IPS-NIHi7 (cell line): ENCODE data around the gene SMIM10L2A.
"Not testable (repeated sequence)": the region's sequence is repeated elsewhere in the genome, so short reads cannot be mapped to it uniquely, and the experiment has no call there.

Experiments used
- DNase-seq: peaks from one replicate; pipeline ENCODE4 v3.0.0; 2012; ENCODE audit warnings: mixed read lengths; ENCODE audit errors: extremely low spot score

Gene SMIM10L2A

DNA sequence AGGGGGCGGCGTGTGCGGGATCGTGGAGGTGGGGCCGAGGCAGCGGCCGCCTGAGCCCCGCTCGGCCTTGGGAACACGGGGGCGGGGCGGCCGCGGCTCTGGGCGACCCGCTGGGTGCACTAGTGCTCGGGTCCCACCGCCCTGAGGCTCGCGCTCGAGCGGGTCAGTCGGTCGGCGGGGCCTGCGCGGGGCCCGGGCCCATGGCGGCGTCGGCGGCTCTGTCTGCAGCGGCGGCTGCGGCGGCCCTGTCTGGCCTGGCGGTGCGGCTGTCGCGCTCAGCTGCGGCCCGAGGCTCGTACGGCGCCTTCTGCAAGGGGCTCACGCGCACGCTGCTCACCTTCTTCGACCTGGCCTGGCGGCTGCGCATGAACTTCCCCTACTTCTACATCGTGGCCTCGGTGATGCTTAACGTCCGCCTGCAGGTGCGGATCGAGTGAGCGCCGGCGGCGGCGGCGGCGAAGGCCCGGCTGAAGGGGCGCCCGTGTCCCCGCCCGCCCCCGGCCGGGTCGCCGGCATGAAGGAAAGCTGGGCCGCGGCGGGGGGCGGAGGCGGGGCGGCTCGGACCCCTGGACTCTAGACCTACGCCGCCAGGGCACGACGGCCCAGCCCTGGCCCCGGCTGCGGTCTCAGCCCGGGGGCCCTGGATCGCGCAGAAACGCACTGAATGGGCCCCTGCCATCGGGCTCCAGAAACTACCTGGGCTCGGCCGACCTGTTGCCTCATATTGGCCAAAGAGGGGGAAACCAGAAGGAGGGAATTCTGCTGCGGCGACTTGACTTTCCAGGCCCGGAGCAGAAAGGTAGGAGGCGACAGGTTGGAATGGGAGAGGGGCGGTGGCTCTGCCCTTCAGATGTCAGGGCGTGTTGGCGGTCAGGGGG lies at the start of gene SMIM10L2A:
SMIM10L2A (plus strand) TSS at position 13 of the 878 bp plus-strand sequence; CDS start at position 201, 188 bp downstream.
- no peak for DNase-seq

GRCh38 chrX:135373357-135373756 lies 48.4 kb upstream of the SMIM10L2A start:
- DNase-seq, result no peak

GRCh38 chrX:135382260-135382659 lies 39.5 kb upstream of the SMIM10L2A start:
- DNase-seq, result no peak

DNA sequence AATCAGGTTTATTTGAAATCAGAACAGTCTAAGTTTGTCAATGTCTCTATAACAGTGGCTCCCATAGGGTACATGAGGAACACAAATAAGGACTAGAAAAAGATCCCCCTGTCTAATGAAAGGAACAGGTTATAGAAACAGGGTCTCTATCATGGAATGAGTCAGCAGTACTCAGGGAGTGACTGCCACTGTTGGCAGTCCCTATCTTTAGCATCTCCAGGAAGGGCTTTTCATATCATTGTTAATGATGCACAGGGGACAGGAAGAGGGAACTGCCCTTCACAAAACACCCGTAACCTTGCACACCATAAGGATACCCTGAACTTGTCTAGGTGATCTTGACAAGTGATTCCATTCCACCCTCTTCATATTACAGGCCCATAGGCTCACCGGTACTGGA lies 38.5 kb upstream of the SMIM10L2A start:
- DNase-seq, result no peak

- DNase-seq, result no peak
Measured at GRCh38 chrX:135384161-135384836, 37.4 kb upstream of the SMIM10L2A start.

DNA sequence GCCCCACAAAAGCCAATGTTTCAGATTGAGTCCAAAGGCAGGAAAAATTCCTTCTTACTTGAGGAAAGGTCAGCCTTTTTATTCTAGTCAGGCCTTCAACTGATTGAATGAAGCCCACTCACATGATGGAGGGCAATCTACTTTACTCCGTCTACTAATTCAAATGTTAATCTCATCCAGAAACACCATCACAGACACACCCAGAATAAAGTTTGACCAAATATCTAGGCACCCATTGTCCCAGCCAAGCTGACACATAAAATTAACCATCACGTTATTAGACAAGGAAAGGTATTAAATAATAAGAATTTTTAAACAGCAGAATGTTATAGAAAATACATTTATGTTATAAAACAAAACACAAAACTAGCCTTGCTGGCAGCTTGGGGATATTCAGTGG lies 32.9 kb upstream of the SMIM10L2A start:
- DNase-seq, result no peak

DNA sequence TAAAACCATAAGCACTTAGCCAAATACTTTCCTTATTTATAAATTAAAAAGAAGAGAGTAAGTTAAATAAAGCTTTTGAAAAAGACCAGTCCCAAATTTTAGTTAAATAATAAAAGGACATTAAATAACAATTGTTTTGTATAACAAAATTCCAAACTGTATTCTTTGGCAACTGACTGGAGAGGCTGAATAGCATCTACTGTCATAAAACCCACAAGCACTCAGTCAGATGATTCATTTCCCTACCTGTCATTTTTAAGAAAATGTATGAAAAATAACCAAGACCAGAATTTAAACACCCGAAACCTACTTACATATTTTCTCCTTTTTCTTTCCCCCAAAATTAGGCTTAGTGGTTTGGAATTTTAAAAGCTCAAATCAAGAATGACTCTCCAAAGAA lies 32.5 kb upstream of the SMIM10L2A start:
- no peak for DNase-seq

DNA sequence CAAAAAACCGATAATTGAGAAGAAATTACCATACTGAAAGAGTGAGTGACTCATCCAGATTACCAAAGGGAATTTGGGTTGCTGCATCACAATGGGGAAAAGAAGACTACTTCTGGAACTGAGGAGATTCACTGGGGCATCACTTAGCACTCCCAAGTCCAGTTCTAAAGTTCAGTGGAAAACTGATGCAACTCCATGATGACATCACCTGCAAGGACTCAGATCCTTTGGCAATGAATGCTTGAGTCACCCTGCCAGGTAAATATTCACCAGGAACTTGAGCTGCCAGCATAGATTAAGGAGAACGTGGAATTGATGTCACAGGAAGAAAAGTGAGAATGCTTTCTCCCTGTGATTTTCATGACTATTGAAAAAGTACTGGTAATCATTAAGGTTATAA lies 32.0 kb upstream of the SMIM10L2A start:
- DNase-seq, result peak; percentile 18

- no peak for DNase-seq
Measured at GRCh38 chrX:135391734-135392133, 30.0 kb upstream of the SMIM10L2A start.

DNA sequence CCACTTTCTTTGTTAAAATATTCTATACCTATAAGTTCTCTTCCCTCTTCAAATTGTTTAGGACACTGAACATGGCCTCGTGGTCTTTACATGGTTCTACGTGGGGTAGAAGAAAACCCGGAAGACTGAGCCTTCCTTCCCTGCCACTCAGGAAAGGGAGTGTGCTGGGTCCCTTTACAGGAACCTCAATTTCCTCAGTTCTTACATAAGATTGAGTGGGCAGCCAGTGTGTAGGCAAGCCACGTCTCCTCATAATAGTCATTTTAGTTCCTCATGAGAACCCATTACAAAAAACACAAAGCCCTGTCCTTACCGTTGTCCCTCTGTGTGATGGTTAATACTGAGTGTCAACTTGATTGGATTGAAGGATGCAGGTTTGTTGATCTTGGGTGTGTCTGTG lies 28.7 kb upstream of the SMIM10L2A start:
- no peak for DNase-seq

GRCh38 chrX:135395064-135395463 lies 26.7 kb upstream of the SMIM10L2A start:
- DNase-seq, result no peak

GRCh38 chrX:135396109-135396508 lies 25.6 kb upstream of the SMIM10L2A start:
- DNase-seq, result no peak

DNA sequence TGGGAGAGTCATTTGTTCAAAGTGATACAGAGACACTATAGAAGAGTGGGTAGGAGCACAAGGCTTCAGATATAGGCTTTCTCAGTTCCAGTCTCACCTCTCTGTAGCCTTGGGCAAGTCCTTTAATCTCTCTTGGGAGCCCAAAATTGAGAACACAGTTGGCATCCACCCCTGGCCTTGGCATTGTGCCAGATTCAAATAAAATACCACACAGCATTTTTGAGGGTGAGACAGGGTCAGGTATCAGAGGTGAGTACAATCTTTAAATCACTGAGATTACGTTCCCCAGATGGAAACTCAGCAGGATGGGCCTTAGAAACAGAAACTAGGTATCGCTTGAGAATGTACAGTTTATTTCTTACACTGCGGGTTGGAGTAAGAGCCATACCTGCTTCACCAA lies 25.2 kb upstream of the SMIM10L2A start:
- no peak for DNase-seq

DNA sequence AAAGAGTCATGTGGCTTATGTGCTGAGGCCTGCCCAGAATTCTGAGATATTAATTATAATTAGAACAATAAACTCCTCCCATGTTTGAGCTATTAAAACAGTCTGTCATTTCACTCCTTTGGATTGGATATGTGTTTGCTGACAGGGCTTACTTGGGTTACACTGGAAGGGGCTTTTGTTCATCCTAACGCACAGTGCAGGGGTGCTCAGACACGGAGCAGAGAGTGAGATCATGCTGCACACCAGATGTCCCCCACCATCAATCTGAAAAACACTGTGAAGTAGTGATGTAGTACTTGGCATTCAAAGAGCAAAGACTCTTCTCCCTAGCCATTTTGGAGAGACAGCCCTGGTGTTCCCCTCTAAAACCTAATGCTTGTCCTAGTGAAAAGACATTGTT lies 24.1 kb upstream of the SMIM10L2A start:
- no peak for DNase-seq

DNA sequence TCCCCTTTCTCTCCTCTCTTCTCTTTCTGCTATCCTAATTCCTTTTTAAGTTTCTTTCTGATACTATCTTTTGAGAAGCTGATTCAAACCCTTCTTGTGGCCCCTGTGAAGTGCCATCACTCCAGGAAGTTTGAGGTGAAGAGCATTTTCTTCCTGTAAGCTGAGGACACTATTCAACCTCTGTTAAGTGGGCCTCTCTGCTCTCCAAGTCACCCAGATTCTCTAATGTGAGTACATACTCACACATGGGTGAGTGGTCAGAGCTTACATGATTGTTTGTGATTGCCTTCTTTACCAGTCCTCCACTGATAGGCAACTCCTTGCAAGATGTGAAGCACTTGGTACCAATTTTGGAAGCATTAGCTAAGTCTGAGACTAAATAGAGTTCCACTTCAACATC lies 18.4 kb upstream of the SMIM10L2A start:
- DNase-seq, result no peak

DNA sequence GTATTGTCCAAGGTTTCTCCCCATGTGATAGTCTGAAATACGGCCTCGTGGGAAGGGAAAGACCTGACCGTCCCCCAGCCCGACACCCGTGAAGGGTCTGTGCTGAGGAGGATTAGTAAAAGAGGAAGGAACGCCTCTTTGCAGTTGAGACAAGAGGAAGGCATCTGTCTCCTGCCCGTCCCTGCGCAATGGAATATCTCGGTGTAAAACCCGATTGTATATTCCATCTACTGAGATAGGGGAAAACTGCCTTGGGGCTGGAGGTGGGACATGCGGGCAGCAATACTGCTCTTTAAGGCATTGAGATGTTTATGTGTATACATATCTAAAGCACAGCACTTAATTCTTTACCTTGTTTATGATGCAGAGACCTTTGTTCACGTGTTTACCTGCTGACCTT lies 15.3 kb upstream of the SMIM10L2A start:
- not testable (repeated sequence) for DNase-seq

GRCh38 chrX:135408794-135409193 lies 12.9 kb upstream of the SMIM10L2A start:
- DNase-seq, result no peak

DNA sequence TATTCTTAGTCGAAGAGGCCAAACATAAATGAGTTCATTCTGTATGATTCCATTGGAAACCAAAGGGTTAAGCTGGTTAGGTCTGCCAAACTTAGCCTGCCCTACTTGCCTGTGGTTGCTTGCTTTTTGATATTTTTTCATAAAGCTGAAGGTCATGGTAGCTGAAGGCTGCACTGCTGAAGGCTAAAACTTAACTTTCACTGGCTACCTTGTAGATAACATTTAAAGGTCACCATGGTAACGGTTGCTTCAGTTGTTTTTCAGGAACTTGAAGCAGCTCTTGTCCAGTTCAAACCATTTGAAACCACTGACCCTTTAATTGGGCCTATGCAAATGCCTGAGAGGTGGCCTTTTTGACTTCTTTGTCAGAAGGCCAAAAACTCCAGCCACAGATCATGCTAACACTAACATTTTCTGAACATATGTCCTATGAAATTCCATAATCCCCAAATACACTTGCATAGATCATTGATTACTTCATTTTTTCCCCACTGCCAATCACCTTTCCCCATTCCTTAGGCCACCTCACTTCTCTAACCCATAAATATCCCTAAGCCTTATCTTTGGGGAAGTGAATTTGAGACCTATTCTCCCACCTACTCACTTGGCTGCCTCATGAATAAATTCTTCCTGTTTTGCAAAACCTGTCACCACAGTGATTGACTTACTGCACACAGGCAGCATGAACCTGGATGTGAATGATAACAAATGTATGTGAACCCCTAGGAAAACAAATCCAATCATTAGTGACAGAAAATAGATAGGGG lies 10.7 kb upstream of the SMIM10L2A start:
- no peak for DNase-seq

- DNase-seq, result no peak
Measured at GRCh38 chrX:135411893-135412292, 9.9 kb upstream of the SMIM10L2A start.

GRCh38 chrX:135416546-135416945 lies 5.2 kb upstream of the SMIM10L2A start:
- no peak for DNase-seq

- DNase-seq, result no peak
Measured at GRCh38 chrX:135420831-135421230, 913 bp upstream of the SMIM10L2A start.

DNA sequence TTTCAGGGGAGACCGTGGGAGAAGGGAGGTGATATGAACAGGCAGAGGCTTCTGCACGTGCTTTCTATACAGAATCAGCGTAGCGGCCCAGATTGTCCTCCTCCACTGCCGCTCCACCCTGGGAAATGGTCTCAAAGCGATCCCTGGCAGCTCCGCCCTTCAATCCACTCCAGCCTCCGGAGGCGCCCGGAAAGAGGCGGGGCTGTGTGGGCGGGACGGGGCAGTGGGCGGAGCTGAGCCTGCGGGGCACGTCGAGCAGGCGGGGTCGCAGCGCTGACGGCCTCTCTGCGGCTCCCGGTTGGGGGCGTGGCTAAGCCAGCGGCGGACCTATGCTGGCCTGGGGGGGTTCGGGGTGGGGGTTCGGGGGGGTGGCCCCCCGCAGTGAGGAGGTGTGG lies 210 bp upstream of the SMIM10L2A start:
- peak; percentile 88 for DNase-seq
